K562 (cell line): ENCODE measurements around the gene CNDP1. TPM values are rescaled to one million over a fixed set of nuclear protein-coding genes. Genes with fewer than 3 reads are reported as not detected.

ENCODE experiments used
- ATAC-seq: fragments of 200-7000 bp; cut with Tn5 transposase; 3 replicates; pipeline ENCODE4 v1.9.1; 2020; ENCODE audit warnings: moderate library complexity
- BruUV-seq: library from RNA; stranded (reverse); fragments of 400-500 nt; replicated peaks from 2 replicates; lab custom pipeline; 2021; lab: Mats Ljungman, UMichigan
- CTCF ChIA-PET: fragments of 300-600 bp; formaldehyde crosslinking; extraction: SDS; loops from one replicate; lab custom pipeline; 2021; ENCODE audit warnings: low intra/inter-chr PET ratio; lab: Yijun Ruan, JAX
- POLR2A ChIA-PET: fragments of 300-600, 350-650 bp; sonication (Branson Sonifier 250); formaldehyde crosslinking; extraction: SDS; loops from one replicate; lab custom pipeline; 2021; ENCODE audit warnings: antibody characterized with exemption, inconsistent platforms; lab: Yijun Ruan, JAX
- DNase-seq, 4 experiments: peaks; one replicate each; pipeline versions ENCODE4 v3.0.0 to v3.0.0-alpha.2; 2011 to 2018; ENCODE audit warnings: low spot score in 3 of 4, mixed read lengths in 3 of 4; ENCODE audit errors: extremely low read depth in 1 of 4
- FAIRE-seq: peaks from 2 replicates; lab custom pipeline; 2011; peaks lifted over from hg19 to GRCh38; lab: Jason Lieb, UNC
- H2AFZ ChIP-seq: 2 replicates; pipeline ENCODE4 v1.6.0; 2011; ENCODE audit warnings: low read depth, low read length, control low read depth, inconsistent platforms
- H3K27ac ChIP-seq: fragments of 200-600 bp; 3 replicates; pipeline ENCODE4 v1.8.0; 2011; ENCODE audit warnings: low read depth, mild to moderate bottlenecking, control low read depth, inconsistent platforms, low read length, moderate library complexity, mixed read lengths; ENCODE audit errors: extremely low read depth
- H3K27me3 ChIP-seq, 2 experiments: fragments of 300-600 bp in 1 of 2; 2 replicates in 1 of 2; 3 replicates in 1 of 2; pipeline versions ENCODE4 v1.6.0 to v1.8.0; 2011; ENCODE audit warnings: inconsistent platforms in 2 of 2, low read length in 2 of 2, mild to moderate bottlenecking in 1 of 2, mixed read lengths in 1 of 2, moderate library complexity in 1 of 2; ENCODE audit not compliant: control insufficient read depth in 2 of 2, insufficient read depth in 2 of 2
- H3K36me3 ChIP-seq: fragments of 300-600 bp; 3 replicates; pipeline ENCODE4 v1.8.0; 2011; ENCODE audit warnings: mild to moderate bottlenecking, low read length, inconsistent platforms; ENCODE audit not compliant: control insufficient read depth, insufficient read depth
- H3K4me1 ChIP-seq, 2 experiments: fragments of 200-600 bp in 1 of 2; replicated peaks in 1 of 2; 2 replicates in 1 of 2; 3 replicates in 1 of 2; pipeline versions ENCODE4 v1.5.1 to v1.8.0; 2011; ENCODE audit warnings: inconsistent platforms in 2 of 2, low read length in 2 of 2, mild to moderate bottlenecking in 1 of 2, mixed read lengths in 1 of 2, moderate library complexity in 1 of 2; ENCODE audit not compliant: control insufficient read depth in 2 of 2, insufficient read depth in 2 of 2
- H3K4me2 ChIP-seq: 2 replicates; pipeline ENCODE4 v1.6.1; 2011; ENCODE audit warnings: low read length, control low read depth, inconsistent platforms, mixed read lengths; ENCODE audit not compliant: insufficient read depth
- H3K4me3 ChIP-seq: fragments of 200-600 bp; sonication (generic), shearing (Covaris generic); 2 replicates; pipeline ENCODE4 v1.5.1; 2016; ENCODE audit warnings: control low read depth, inconsistent platforms
- H3K79me2 ChIP-seq: fragments of 200-600 bp; 3 replicates; pipeline ENCODE4 v1.8.0; 2011; ENCODE audit warnings: low read length, inconsistent platforms; ENCODE audit not compliant: control insufficient read depth, insufficient read depth
- H3K9ac ChIP-seq, 2 experiments: 2 replicates each; pipeline versions ENCODE4 v1.6.0 to v1.6.1; 2011; ENCODE audit warnings: low read depth in 2 of 2, low read length in 2 of 2, control low read depth in 1 of 2, inconsistent platforms in 1 of 2, mild to moderate bottlenecking in 1 of 2, mixed read lengths in 1 of 2; ENCODE audit not compliant: insufficient read depth in 1 of 2
- H3K9me1 ChIP-seq: one replicate; pipeline ENCODE4 v1.6.0; 2011; ENCODE audit warnings: inconsistent platforms, mild to moderate bottlenecking, low read length, moderate library complexity; ENCODE audit not compliant: control insufficient read depth, insufficient read depth
- H3K9me3 ChIP-seq: replicated peaks from 2 replicates; pipeline ENCODE4 v1.5.1; 2011; ENCODE audit warnings: low read depth, low read length, inconsistent platforms; ENCODE audit not compliant: control insufficient read depth, insufficient read depth
- H4K20me1 ChIP-seq: replicated peaks from 2 replicates; pipeline ENCODE4 v1.6.1; 2011; ENCODE audit warnings: low read length, inconsistent platforms, mixed read lengths; ENCODE audit not compliant: control insufficient read depth, insufficient read depth
- ATF3 ChIP-seq, 2 experiments: fragments of 450-650 bp in 1 of 2; sonication (generic) in 1 of 2; formaldehyde crosslinking in 1 of 2; IDR thresholded peaks in 1 of 2; conservative IDR thresholded peaks in 1 of 2; 2 replicates each; pipeline versions ENCODE4 v1.6.1 to v1.8.1; 2016 to 2023; ENCODE audit warnings: mild to moderate bottlenecking in 2 of 2, moderate library complexity in 2 of 2, inconsistent platforms in 1 of 2, missing genetic modification reagents in 1 of 2
- BRCA1 ChIP-seq, 2 experiments: fragments of 450-650 bp in 1 of 2; sonication (generic) in 1 of 2; formaldehyde crosslinking in 1 of 2; IDR thresholded peaks; 2 replicates each; pipeline versions ENCODE4 v1.5.0 to v1.6.1; 2017 to 2020; ENCODE audit warnings: mild to moderate bottlenecking in 1 of 2, missing genetic modification reagents in 1 of 2
- IRF9 ChIP-seq: fragments of 450-650 bp; IDR thresholded peaks from 2 replicates; pipeline ENCODE4 v1.6.1; 2016; ENCODE audit warnings: missing biosample characterization, missing genetic modification characterization
- MAZ ChIP-seq, 2 experiments: fragments of 450-650 bp in 1 of 2; sonication (generic) in 1 of 2; formaldehyde crosslinking; IDR thresholded peaks in 1 of 2; conservative IDR thresholded peaks in 1 of 2; 2 replicates each; pipeline versions ENCODE4 v1.4.0 to v1.5.0; 2020; ENCODE audit warnings: mild to moderate bottlenecking in 1 of 2, missing genetic modification reagents in 1 of 2
- PML ChIP-seq: IDR thresholded peaks from 2 replicates; pipeline ENCODE4 v1.6.1; 2012; ENCODE audit warnings: low read length, inconsistent platforms
- SMAD1 ChIP-seq: fragments of 150-350 bp; IDR thresholded peaks from 2 replicates; pipeline ENCODE4 v1.6.1; 2014; ENCODE audit warnings: low read length, low read depth; ENCODE audit not compliant: partially characterized antibody
- SMARCB1 ChIP-seq: IDR thresholded peaks from 2 replicates; pipeline ENCODE4 v1.6.1; 2011; ENCODE audit warnings: improper control_type of control experiment, low read depth; ENCODE audit not compliant: insufficient read length
- YY1 ChIP-seq, 3 experiments: IDR thresholded peaks; 2 replicates each; pipeline ENCODE4 v1.6.1; 2011; ENCODE audit warnings: low read length in 2 of 3, mild to moderate bottlenecking in 2 of 3, moderate library complexity in 2 of 3, borderline replicate concordance in 1 of 3, control low read depth in 1 of 3, low read depth in 1 of 3; ENCODE audit not compliant: insufficient read depth in 3 of 3, insufficient replicate concordance in 2 of 3, control insufficient read depth in 1 of 3, insufficient read length in 1 of 3; ENCODE audit errors: extremely low read depth in 1 of 3
- ZC3H11A ChIP-seq: IDR thresholded peaks from 2 replicates; pipeline ENCODE4 v1.6.1; 2012; ENCODE audit warnings: low read depth, low read length, improper control_type of control experiment
- ZFP30 ChIP-seq: fragments of 250-450 bp; sonication (Bioruptor Pico); IDR thresholded peaks from 2 replicates; pipeline ENCODE4 v1.8.0; 2022; ENCODE audit warnings: moderate library complexity, mild to moderate bottlenecking, inconsistent platforms, borderline replicate concordance
- ZNF12 ChIP-seq: sonication (generic); formaldehyde crosslinking; IDR thresholded peaks from 2 replicates; pipeline ENCODE4 v1.4.0; 2020; ENCODE audit warnings: mild to moderate bottlenecking, missing genetic modification reagents
- WGBS: fragments of 100-300 bp; shearing (Covaris generic); methylation state at CpG from one replicate; pipeline ENCODE4 v1.1.6; 2016; ENCODE audit warnings: low coverage, mixed read lengths; ENCODE audit not compliant: insufficient coverage; ENCODE audit errors: missing lambda C conversion rate; 5-methylcytosine and 5-hydroxymethylcytosine counted together
- in situ Hi-C: fragments of 300-500 bp; cut with MboI; formaldehyde crosslinking; loops from 4 replicates; pipeline ENCODE4 v1.15.0; 2018; ENCODE audit warnings: inconsistent platforms, mixed read lengths
- intact Hi-C: fragments of 100-400 bp; cut with micrococcal nuclease; formaldehyde crosslinking; loops from 2 replicates; pipeline ENCODE4 v1.14.2; 2022
- polyA plus RNA-seq, 8 experiments: library from polyadenylated mRNA; depleted of rRNA in 4 of 8; stranded (reverse) in 5 of 8; unstranded in 3 of 8; fragments of >200 nt; fragmentation: Nextera tagmentation in 2 of 8; fragmentation: Illumina TruSeq in 1 of 8; extraction: Ambion mirVana in 2 of 8; extraction: Trizol in 1 of 8; gene quantifications; 2 replicates each; pipeline versions ENCODE4 v1.2.1 to v1.2.3, GENCODE V29; 2011 to 2014; ENCODE audit warnings: inconsistent platforms in 1 of 8, missing spikeins in 1 of 8
- total RNA-seq, 7 experiments: library from RNA; depleted of rRNA in 6 of 7; stranded (reverse); fragments of >200 nt in 6 of 7; fragmentation: Illumina TruSeq in 2 of 7; extraction: Trizol in 2 of 7; gene quantifications; 2 replicates each; pipeline versions ENCODE4 v1.2.1 to v1.2.3, GENCODE V29; 2011 to 2021; ENCODE audit warnings: low replicate concordance in 1 of 7

Gene CNDP1
- total and polyA plus RNA-seq, 9 of the 15 experiments (the other 6 are each of a cell fraction or from before 2014, with no cell fraction given) = not detected

DNA sequence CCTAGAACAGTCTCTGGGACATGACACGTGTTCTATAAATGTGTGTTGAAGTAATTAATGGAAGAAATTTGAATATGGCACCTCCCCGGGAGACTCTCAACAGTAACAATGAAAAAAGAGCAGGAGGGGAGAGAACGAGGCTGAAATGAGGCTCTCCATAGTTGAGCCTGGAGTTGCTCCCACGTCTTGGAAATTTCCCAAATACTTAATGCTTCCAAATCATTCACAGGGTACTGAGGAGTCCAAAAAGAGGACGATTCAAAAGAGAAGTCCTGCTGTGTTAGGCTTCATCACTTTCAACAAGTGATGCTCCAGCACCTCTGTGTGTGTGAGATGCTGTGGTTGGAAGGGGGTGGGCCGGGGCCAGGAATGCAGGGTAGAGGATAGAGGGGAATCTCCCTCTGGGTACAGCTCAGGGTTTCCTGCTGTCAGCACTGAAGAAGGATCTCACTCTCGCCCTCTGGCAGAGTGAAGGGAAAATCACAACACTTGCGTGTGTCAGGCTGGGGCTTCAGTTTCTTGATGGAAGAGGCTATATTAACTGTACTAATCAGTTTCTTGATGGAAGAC lies 45.3 kb downstream of the CNDP1 start (continued):
- TF ChIP-seq YY1 (IDR thresholded peaks at IDR 0.05; ENCODE audit: borderline replicate concordance in 1 of 3, control insufficient read depth in 1 of 3, extremely low read depth in 1 of 3, insufficient read depth in 3 of 3, insufficient read length in 1 of 3, insufficient replicate concordance in 2 of 3, low read depth in 1 of 3, low read length in 2 of 3) (no peak), IRF9 (no peak), ZNF12 (no peak), ATF3 (IDR thresholded peaks at IDR 0.05) (no peak), ATF3 (CRISPR knock-in tag; conservative IDR thresholded peaks at IDR 0.05) (no peak)

DNA sequence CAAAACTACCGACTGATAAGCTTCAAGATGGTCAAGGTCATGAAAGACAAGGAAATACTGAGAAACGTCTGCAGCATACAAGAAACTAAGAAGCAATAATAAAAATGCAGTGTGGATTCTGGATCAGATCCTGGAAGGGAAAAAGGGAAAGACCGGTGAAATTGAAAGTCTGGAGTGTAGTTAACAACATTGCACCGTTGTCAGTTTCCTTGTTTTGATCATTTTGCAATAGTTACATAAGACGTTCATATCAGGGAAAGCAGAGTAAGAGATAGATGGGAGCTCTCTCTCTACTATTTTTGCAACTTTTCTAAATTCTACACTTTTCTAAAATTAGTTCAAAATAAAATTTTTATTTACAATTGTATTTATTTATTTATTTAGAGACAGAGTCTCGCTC lies 48.3 kb downstream of the CNDP1 start:
- in situ Hi-C loops = no loop called here
- FAIRE-seq (no peak), DNase-seq (no peak), ATAC-seq (no peak)
- Histone ChIP-seq H2AFZ (no peak overlapping the region), H3K79me2 (no peaks in the 10 kb centered on the region), H3K4me1 (no peaks in the 10 kb centered on the region), H3K4me3 (no peak overlapping the region), H3K36me3 (no peaks in the 10 kb centered on the region), H3K4me2 (no peak overlapping the region), H3K27ac (no peak overlapping the region), H3K9ac (no peak overlapping the region), H4K20me1 (no peaks in the 10 kb centered on the region), H3K27me3 (peaks cover 0 to 21% of the 10 kb centered on the region in 2 experiments; a peak in 4 of 5 replicates), H3K9me1 (no peaks in the 10 kb centered on the region), H3K9me3 (no peaks in the 10 kb centered on the region)
- TF ChIP-seq ZC3H11A (no peak), PML (no peak), MAZ (CRISPR knock-in tag; conservative IDR thresholded peaks at IDR 0.05 in 1 of 2, IDR thresholded peaks at IDR 0.05 in 1 of 2) (no peak), SMAD1 (no peak), BRCA1 (IDR thresholded peaks at IDR 0.05) (no peak), BRCA1 (CRISPR knock-in tag; IDR thresholded peaks at IDR 0.05) (no peak), ZFP30 (CRISPR knock-in tag) (no peak), SMARCB1 (no peak)
- BruUV-seq = no TSS peak
- CTCF ChIA-PET = no interaction called here
- POLR2A ChIA-PET = no interaction called here
- intact Hi-C loops = no loop called here
- WGBS = 3% methylated on average over 6 of the region's 6 CpGs
